CD4-positive, CD25-positive, alpha-beta regulatory T cell (primary cell): ENCODE measurements around the gene DYNC2H1. TPM values are rescaled to one million over a fixed set of nuclear protein-coding genes. Genes with fewer than 3 reads are reported as not detected.

ENCODE experiments used
- ATAC-seq, 2 donors: fragments of 150-1000 bp; cut with Tn5 transposase; one replicate each; pipeline ENCODE4 v1.10.0; 2021; ENCODE audit warnings: low read depth in 2 of 2, moderate number of reproducible peaks in 2 of 2, moderate library complexity in 1 of 2
- DNase-seq, 3 donors: peaks; one replicate each; pipeline versions ENCODE4 v3.0.0 to v3.0.0-alpha.2; 2012 to 2022; ENCODE audit warnings: mixed read lengths in 1 of 3
- H3K27ac ChIP-seq: one replicate; pipeline ENCODE4 v1.7.0; 2013; ENCODE audit warnings: mild to moderate bottlenecking, low read length; ENCODE audit not compliant: insufficient read depth, poor library complexity, severe bottlenecking
- H3K27me3 ChIP-seq: one replicate; pipeline ENCODE4 v1.7.0; 2013; ENCODE audit warnings: low read length; ENCODE audit not compliant: control insufficient read depth, insufficient read depth
- H3K36me3 ChIP-seq: one replicate; pipeline ENCODE4 v1.7.0; 2013; ENCODE audit warnings: mild to moderate bottlenecking, low read length, moderate library complexity; ENCODE audit not compliant: control insufficient read depth, insufficient read depth
- H3K4me1 ChIP-seq: 2 replicates; pipeline ENCODE4 v1.7.0; 2013; ENCODE audit warnings: mild to moderate bottlenecking, low read length; ENCODE audit not compliant: insufficient read depth, control insufficient read depth, poor library complexity, severe bottlenecking
- H3K4me3 ChIP-seq: one replicate; pipeline ENCODE4 v1.7.0; 2013; ENCODE audit warnings: low read depth, mild to moderate bottlenecking, low read length, moderate library complexity
- H3K9me3 ChIP-seq, 2 experiments: 1 replicate in 1 of 2; 2 replicates in 1 of 2; pipeline ENCODE4 v1.7.0; 2013; ENCODE audit warnings: low read length in 2 of 2, mild to moderate bottlenecking in 1 of 2, moderate library complexity in 1 of 2; ENCODE audit not compliant: control insufficient read depth in 2 of 2
- H3K27ac Mint-ChIP-seq, 3 donors: one replicate each; pipeline ENCODE4 v1.8.0; 2020 to 2022; ENCODE audit warnings: mild to moderate bottlenecking in 3 of 3, mixed read lengths in 3 of 3, moderate library complexity in 2 of 3
- H3K27me3 Mint-ChIP-seq: one replicate; pipeline ENCODE4 v1.8.0; 2022; ENCODE audit warnings: mild to moderate bottlenecking, mixed read lengths
- H3K36me3 Mint-ChIP-seq: one replicate; pipeline ENCODE4 v1.8.0; 2020; ENCODE audit warnings: mixed read lengths
- H3K4me1 Mint-ChIP-seq, 4 donors: one replicate each; pipeline ENCODE4 v1.8.0; 2020 to 2022; ENCODE audit warnings: mixed read lengths in 4 of 4, mild to moderate bottlenecking in 1 of 4
- H3K4me3 Mint-ChIP-seq, 4 donors: one replicate each; pipeline ENCODE4 v1.8.0; 2020 to 2022; ENCODE audit warnings: mild to moderate bottlenecking in 4 of 4, mixed read lengths in 4 of 4, moderate library complexity in 3 of 4
- H3K9me3 Mint-ChIP-seq, 7 donors: one replicate each; pipeline ENCODE4 v1.8.0; 2020 to 2022; ENCODE audit warnings: mixed read lengths in 7 of 7, mild to moderate bottlenecking in 3 of 7, moderate library complexity in 2 of 7
- polyA plus RNA-seq, 4 donors: library from polyadenylated mRNA; unstranded; fragments of 300-500 nt; fragmentation: Illumina TruSeq; gene quantifications; one replicate each; pipeline ENCODE4 v1.2.3, GENCODE V29; 2021
- total RNA-seq: library from RNA; stranded (reverse); gene quantifications from one replicate; pipeline ENCODE4 v1.2.3, GENCODE V29; 2022

Gene DYNC2H1
- total RNA-seq (1.8 TPM), polyA plus RNA-seq (under 1 TPM; 0.10 to 0.20 (median 0.17) TPM)

- Histone ChIP-seq H3K4me3 (peak within 1 kb of the TSS; percentile 90), H3K36me3 (no peaks in the 10 kb centered on the region), H3K4me1 (peaks cover 10% of the 10 kb centered on the region), H3K27ac (peak within 1 kb of the TSS; percentile 67), H3K27me3 (peaks cover 9% of the 10 kb centered on the region), H3K9me3 (no peaks in the 10 kb centered on the region)
- Mint-ChIP-seq H3K4me3 (peak within 1 kb of the TSS; percentile 92 to 100 (median 96)), H3K4me1 (peaks cover 5 to 14% (median 11%) of the 10 kb centered on the region in 4 donors), H3K36me3 (no peaks in the 10 kb centered on the region), H3K27me3 (peaks cover 27% of the 10 kb centered on the region), H3K9me3 (peaks cover 0 to 2% (median 0%) of the 10 kb centered on the region in 7 donors), H3K27ac (peak within 1 kb of the TSS; percentile 27 to 97 (median 93))
- ATAC-seq (peak; percentile 96), DNase-seq (peak; percentile 78 to 93 (median 88))
Observed at GRCh38 chr11:103108933-103109817, at the start of gene DYNC2H1. TSS of gene DYNC2H1 (plus strand) at chr11:103109426. CDS start at chr11:103109575, 149 bp downstream.

GRCh38 chr11:103061656-103062055 lies 47.6 kb upstream of the DYNC2H1 start:
- no peak for DNase-seq
- Histone ChIP-seq H3K9me3 (no peaks in the 10 kb centered on the region), H3K4me3 (no peak overlapping the region), H3K4me1 (no peaks in the 10 kb centered on the region), H3K27ac (no peak overlapping the region), H3K27me3 (no peaks in the 10 kb centered on the region), H3K36me3 (peaks cover 45% of the 10 kb centered on the region)
- H3K27me3 Mint-ChIP-seq = no peaks in the 10 kb centered on the region
- H3K9me3 Mint-ChIP-seq = no peaks in the 10 kb centered on the region
- H3K4me3 Mint-ChIP-seq = no peak overlapping the region
- H3K27ac Mint-ChIP-seq = no peak overlapping the region
- H3K4me1 Mint-ChIP-seq = peaks cover 0 to 7% (median 0%) of the 10 kb centered on the region in 4 donors
- ATAC-seq = no peak
- peaks cover 30% of the 10 kb centered on the region for H3K36me3 Mint-ChIP-seq

GRCh38 chr11:103067118-103067517 lies 42.1 kb upstream of the DYNC2H1 start:
- H3K27ac ChIP-seq = no peak overlapping the region
- Mint-ChIP-seq H3K9me3 (peaks cover 0 to 2% (median 0%) of the 10 kb centered on the region in 7 donors), H3K4me3 (no peak overlapping the region), H3K27ac (no peak overlapping the region), H3K27me3 (no peaks in the 10 kb centered on the region), H3K36me3 (peaks cover 25% of the 10 kb centered on the region), H3K4me1 (peaks cover 31 to 45% (median 40%) of the 10 kb centered on the region in 4 donors)
- no peaks in the 10 kb centered on the region for H3K27me3 ChIP-seq
- ATAC-seq = no peak
- H3K36me3 ChIP-seq = peaks cover 28% of the 10 kb centered on the region
- no peak overlapping the region for H3K4me3 ChIP-seq
- no peak for DNase-seq
- H3K4me1 ChIP-seq = peaks cover 25% of the 10 kb centered on the region
- no peaks in the 10 kb centered on the region for H3K9me3 ChIP-seq

GRCh38 chr11:103069367-103069766 lies 39.9 kb upstream of the DYNC2H1 start:
- H3K9me3 ChIP-seq = no peaks in the 10 kb centered on the region
- peak overlapping the region; percentile 78 for H3K4me3 ChIP-seq
- H3K27ac ChIP-seq = peak overlapping the region; percentile 43
- peaks cover 23% of the 10 kb centered on the region for H3K36me3 Mint-ChIP-seq
- H3K27ac Mint-ChIP-seq = peak overlapping the region; percentile 42 to 87 (median 63)
- H3K9me3 Mint-ChIP-seq = peaks cover 0 to 2% (median 0%) of the 10 kb centered on the region in 7 donors
- H3K27me3 ChIP-seq = no peaks in the 10 kb centered on the region
- peaks cover 37 to 53% (median 44%) of the 10 kb centered on the region in 4 donors for H3K4me1 Mint-ChIP-seq
- H3K4me1 ChIP-seq = peaks cover 25% of the 10 kb centered on the region
- no peak for DNase-seq
- no peaks in the 10 kb centered on the region for H3K27me3 Mint-ChIP-seq
- H3K4me3 Mint-ChIP-seq = peak overlapping the region in 3 of 4 donors; percentile 44 to 60 (median 52)
- H3K36me3 ChIP-seq = peaks cover 8% of the 10 kb centered on the region
- no peak for ATAC-seq

GRCh38 chr11:103070142-103070541 lies 39.1 kb upstream of the DYNC2H1 start:
- Histone ChIP-seq H3K36me3 (peaks cover 5% of the 10 kb centered on the region), H3K4me1 (peaks cover 25% of the 10 kb centered on the region), H3K27ac (peak overlapping the region; percentile 43), H3K27me3 (no peaks in the 10 kb centered on the region), H3K9me3 (no peaks in the 10 kb centered on the region), H3K4me3 (peak overlapping the region; percentile 78)
- DNase-seq (peak in 2 of 3 donors; percentile 18 to 35), ATAC-seq (peak; percentile 58 to 64)
- peaks cover 25% of the 10 kb centered on the region for H3K36me3 Mint-ChIP-seq
- H3K4me1 Mint-ChIP-seq = peaks cover 37 to 53% (median 45%) of the 10 kb centered on the region in 4 donors
- peaks cover 0 to 2% (median 0%) of the 10 kb centered on the region in 7 donors for H3K9me3 Mint-ChIP-seq
- peak overlapping the region; percentile 1 to 87 (median 38) for H3K4me3 Mint-ChIP-seq
- H3K27ac Mint-ChIP-seq = peak overlapping the region; percentile 63 to 87 (median 72)
- H3K27me3 Mint-ChIP-seq = no peaks in the 10 kb centered on the region

- H3K36me3 Mint-ChIP-seq = peaks cover 24% of the 10 kb centered on the region
- peak overlapping the region; percentile 3 to 63 (median 29) for H3K4me3 Mint-ChIP-seq
- H3K9me3 Mint-ChIP-seq = peaks cover 0 to 2% (median 0%) of the 10 kb centered on the region in 7 donors
- Histone ChIP-seq H3K9me3 (no peaks in the 10 kb centered on the region), H3K4me3 (peak overlapping the region; percentile 78), H3K27me3 (no peaks in the 10 kb centered on the region), H3K36me3 (peaks cover 2% of the 10 kb centered on the region), H3K4me1 (peaks cover 25% of the 10 kb centered on the region), H3K27ac (no peak overlapping the region)
- peak overlapping the region; percentile 72 to 97 (median 87) for H3K27ac Mint-ChIP-seq
- H3K4me1 Mint-ChIP-seq = peaks cover 37 to 53% (median 46%) of the 10 kb centered on the region in 4 donors
- no peaks in the 10 kb centered on the region for H3K27me3 Mint-ChIP-seq
- DNase-seq (no peak), ATAC-seq (no peak)
Observed at GRCh38 chr11:103071008-103071407, 38.2 kb upstream of the DYNC2H1 start.

GRCh38 chr11:103076361-103076760 lies 32.9 kb upstream of the DYNC2H1 start:
- Histone ChIP-seq H3K36me3 (peaks cover 37% of the 10 kb centered on the region), H3K9me3 (no peaks in the 10 kb centered on the region), H3K27ac (no peak overlapping the region), H3K4me1 (no peaks in the 10 kb centered on the region), H3K4me3 (no peak overlapping the region), H3K27me3 (no peaks in the 10 kb centered on the region)
- no peaks in the 10 kb centered on the region for H3K27me3 Mint-ChIP-seq
- H3K4me3 Mint-ChIP-seq = no peak overlapping the region
- no peak overlapping the region for H3K27ac Mint-ChIP-seq
- H3K9me3 Mint-ChIP-seq = no peaks in the 10 kb centered on the region
- ATAC-seq (no peak), DNase-seq (no peak)
- peaks cover 6 to 17% (median 12%) of the 10 kb centered on the region in 4 donors for H3K4me1 Mint-ChIP-seq
- H3K36me3 Mint-ChIP-seq = peaks cover 45% of the 10 kb centered on the region
